Left ventricle myocardium superior (tissue), 1 donor: ENCODE results near the gene CELA3A. TPM values are rescaled to one million over a fixed set of nuclear protein-coding genes. Genes with fewer than 3 reads are reported as not detected.
A peak's percentile ranks its signal among the peaks of the same experiment; 100 is the strongest.

Experiments used
- ATAC-seq: fragments of 200-7000 bp; cut with Tn5 transposase; one replicate; pipeline ENCODE4 v1.9.1; 2020; ENCODE audit warnings: mild to moderate bottlenecking, moderate library complexity
- DNase-seq: peaks from one replicate; pipeline ENCODE4 v3.0.0-alpha.2; 2020
- intact Hi-C: fragments of 100-400 bp; cut with micrococcal nuclease; formaldehyde crosslinking; loops from one replicate; pipeline ENCODE4 v1.11.0; 2022
- total RNA-seq: library from RNA; stranded (reverse); fragmentation: NEBNext Ultra II Directional; extraction: Animal tissue kit (Norgen Biotek cat#: 25700); gene quantifications from one replicate; pipeline ENCODE4 v1.2.1, GENCODE V29; 2021
- donor health status: DM: no; HTN: yes; CAD: no; lungs with severe emphysema.

CELA3A gene
- total RNA-seq, 1 donor from 2014 or later: not detected

GRCh38 chr1:22040286-22040623, 38.8 kb downstream of the CELA3A start:
- no peak for DNase-seq
- intact Hi-C loops: no loop called here
- ATAC-seq: no peak

GRCh38 chr1:22041505-22041904, 40.0 kb downstream of the CELA3A start:
- DNase-seq (no peak), ATAC-seq (no peak)
- intact Hi-C loops: no loop called here

- ATAC-seq (no peak), DNase-seq (no peak)
- intact Hi-C loops: no loop called here
These were observed 41.8 kb downstream of the CELA3A start for GRCh38 chr1:22043198-22043769.

- no peak for DNase-seq
- no peak for ATAC-seq
- intact Hi-C loops: no loop called here
These were observed 43.4 kb downstream of the CELA3A start for GRCh38 chr1:22044690-22045420.

GRCh38 chr1:22045604-22046228, 44.3 kb downstream of the CELA3A start:
- intact Hi-C loops: no loop called here
- DNase-seq (no peak), ATAC-seq (no peak)

GRCh38 chr1:22048351-22049192, 47.1 kb downstream of the CELA3A start:
- ATAC-seq (no peak), DNase-seq (no peak)
- intact Hi-C loops: no loop called here

- intact Hi-C loops: no loop called here
- no peak for DNase-seq
- ATAC-seq: no peak
These were observed 48.9 kb downstream of the CELA3A start for GRCh38 chr1:22050330-22050729.

- no peak for DNase-seq
These were observed 50.2 kb downstream of the CELA3A start for GRCh38 chr1:22051607-22052114.

GRCh38 chr1:22052115-22053016, 50.9 kb downstream of the CELA3A start, which contains the start of gene CDC42:
TSS of gene CDC42 (plus strand) at chr1:22052709. CDS start at chr1:22078479, 25,770 bp downstream.
- DNase-seq (peak; percentile 98), ATAC-seq (peak; percentile 97)
- intact Hi-C loops: no loop called here

More at GRCh38 chr1:22051607-22052114, 50.2 kb downstream of the CELA3A start:
- intact Hi-C loops: no loop called here
- no peak for ATAC-seq

GRCh38 chr1:22053017-22053860, 51.8 kb downstream of the CELA3A start:
- DNase-seq (peak; percentile 81), ATAC-seq (peak; percentile 80)
- intact Hi-C loops: no loop called here

- ATAC-seq (no peak), DNase-seq (no peak)
- intact Hi-C loops: no loop called here
These were observed 52.7 kb downstream of the CELA3A start for GRCh38 chr1:22053861-22054770.

GRCh38 chr1:22055463-22055862, 54.0 kb downstream of the CELA3A start:
- no peak for ATAC-seq
- no peak for DNase-seq
- intact Hi-C loops: no loop called here

GRCh38 chr1:22056043-22056442, 54.6 kb downstream of the CELA3A start:
- no peak for ATAC-seq
- no peak for DNase-seq
- intact Hi-C loops: no loop called here

GRCh38 chr1:22056936-22057335, 55.5 kb downstream of the CELA3A start:
- ATAC-seq (no peak), DNase-seq (no peak)
- intact Hi-C loops: no loop called here

- intact Hi-C loops: no loop called here
- no peak for DNase-seq
- ATAC-seq: no peak
These were observed 56.4 kb downstream of the CELA3A start for GRCh38 chr1:22057861-22058260.
